ENCODE results near the gene ZSCAN30.

DNA sequence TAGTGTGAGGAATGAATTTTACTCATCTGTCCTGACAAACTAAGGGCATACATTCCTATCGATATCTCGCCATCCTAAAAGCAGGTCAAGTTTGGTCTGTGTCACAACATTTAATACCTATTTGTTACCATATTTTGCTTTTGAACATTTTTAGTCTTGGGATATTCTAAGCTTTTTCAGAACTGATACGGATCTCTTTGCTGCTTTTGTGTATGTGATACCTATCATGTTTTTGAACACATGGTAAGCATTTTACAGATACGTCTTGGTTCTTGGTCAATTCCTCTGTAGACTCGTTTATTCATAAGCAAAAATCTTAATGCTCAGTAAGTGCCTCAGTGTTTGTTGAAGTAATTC is 48.6 kb downstream of the ZSCAN30 start:
- TF ChIP-seq POLR2A (IDR thresholded peaks at IDR 0.05; ENCODE audit: low read length) (no peak), GATA1 (IDR thresholded peaks at IDR 0.05; ENCODE audit: low read depth, low read length) (no peak)

Data from erythroblast (primary cell).